Thyroid gland (tissue), 4 donors: ENCODE results near the gene MTCL1. TPM values are rescaled to one million over a fixed set of nuclear protein-coding genes. Genes with fewer than 3 reads are reported as not detected.

Experiments
- DNase-seq, 2 donors: peaks; one replicate each; pipeline ENCODE4 v3.0.0-alpha.2; 2019
- H3K27ac ChIP-seq, 3 donors: fragments of 200-600 bp; sonication (generic); 1 replicate in 2 of 3; 2 replicates in 1 of 3; pipeline ENCODE4 v1.5.1; 2016 to 2019; ENCODE audit warnings: mild to moderate bottlenecking in 1 of 3, moderate library complexity in 1 of 3
- H3K27me3 ChIP-seq: fragments of 200-600 bp; sonication (generic); one replicate; pipeline ENCODE4 v1.5.1; 2019
- H3K36me3 ChIP-seq, 2 donors: fragments of 200-600 bp; sonication (generic); one replicate each; pipeline ENCODE4 v1.5.1; 2016 to 2019
- H3K4me1 ChIP-seq, 2 donors: fragments of 200-600 bp; sonication (generic); one replicate each; pipeline ENCODE4 v1.5.1; 2017 to 2019
- H3K4me3 ChIP-seq, 3 donors: fragments of 200-600 bp; sonication (generic); replicated peaks in 1 of 3; 1 replicate in 2 of 3; 2 replicates in 1 of 3; pipeline ENCODE4 v1.5.1; 2016; ENCODE audit warnings: mild to moderate bottlenecking in 1 of 3
- H3K9me3 ChIP-seq: fragments of 200-600 bp; sonication (generic); one replicate; pipeline ENCODE4 v1.5.1; 2017
- POLR2A ChIP-seq, 2 donors: fragments of 450-650 bp; IDR thresholded peaks; one replicate each; pipeline ENCODE4 v1.6.1; 2017; ENCODE audit warnings: antibody characterized with exemption in 2 of 2, mild to moderate bottlenecking in 2 of 2, moderate library complexity in 1 of 2
- WGBS, 2 donors: methylation state at CpG; one replicate each; pipeline ENCODE4 v1.1.5; 2017; 5-methylcytosine and 5-hydroxymethylcytosine counted together
- intact Hi-C: fragments of 100-400 bp; cut with DNase I; formaldehyde crosslinking; loops from one replicate; pipeline ENCODE4 v1.15.1; 2023
- total RNA-seq, 4 donors: library from RNA; depleted of rRNA; stranded (reverse); fragments of >200 nt; gene quantifications; one replicate each; pipeline ENCODE4 v1.2.3, GENCODE V29; 2016
- TF ChIP-seq, protein P1 (sequence below), 6 experiments: fragments of 200-600 bp in 3 of 6; fragments of 450-650 bp in 3 of 6; sonication (generic) in 3 of 6; IDR thresholded peaks; one replicate each; pipeline ENCODE4 v1.5.1; 2016 to 2019; ENCODE audit warnings: antibody characterized with exemption in 6 of 6, mild to moderate bottlenecking in 2 of 6, inconsistent platforms in 1 of 6, moderate library complexity in 1 of 6

Gene MTCL1
- total RNA-seq, 4 donors from 2014 or later, result 2.0 to 3.2 (median 2.5) TPM

- H3K4me1 ChIP-seq, result no peaks in the 10 kb centered on the region
- no peaks in the 10 kb centered on the region for H3K27me3 ChIP-seq
- no peak overlapping the region for H3K27ac ChIP-seq
- intact Hi-C loops, result no loop called here
- no peak overlapping the region for H3K4me3 ChIP-seq
- no peak for DNase-seq
- 46 to 50% methylated on average over 7 of the region's 7 CpGs for WGBS, 2 donors
- no peaks in the 10 kb centered on the region for H3K36me3 ChIP-seq
- no peak for TF ChIP-seq POLR2A (IDR thresholded peaks at IDR 0.05)
- TF ChIP-seq, protein P1, sequence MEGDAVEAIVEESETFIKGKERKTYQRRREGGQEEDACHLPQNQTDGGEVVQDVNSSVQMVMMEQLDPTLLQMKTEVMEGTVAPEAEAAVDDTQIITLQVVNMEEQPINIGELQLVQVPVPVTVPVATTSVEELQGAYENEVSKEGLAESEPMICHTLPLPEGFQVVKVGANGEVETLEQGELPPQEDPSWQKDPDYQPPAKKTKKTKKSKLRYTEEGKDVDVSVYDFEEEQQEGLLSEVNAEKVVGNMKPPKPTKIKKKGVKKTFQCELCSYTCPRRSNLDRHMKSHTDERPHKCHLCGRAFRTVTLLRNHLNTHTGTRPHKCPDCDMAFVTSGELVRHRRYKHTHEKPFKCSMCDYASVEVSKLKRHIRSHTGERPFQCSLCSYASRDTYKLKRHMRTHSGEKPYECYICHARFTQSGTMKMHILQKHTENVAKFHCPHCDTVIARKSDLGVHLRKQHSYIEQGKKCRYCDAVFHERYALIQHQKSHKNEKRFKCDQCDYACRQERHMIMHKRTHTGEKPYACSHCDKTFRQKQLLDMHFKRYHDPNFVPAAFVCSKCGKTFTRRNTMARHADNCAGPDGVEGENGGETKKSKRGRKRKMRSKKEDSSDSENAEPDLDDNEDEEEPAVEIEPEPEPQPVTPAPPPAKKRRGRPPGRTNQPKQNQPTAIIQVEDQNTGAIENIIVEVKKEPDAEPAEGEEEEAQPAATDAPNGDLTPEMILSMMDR (IDR thresholded peaks at IDR 0.05), result no peak
- H3K9me3 ChIP-seq, result no peaks in the 10 kb centered on the region
These were observed 91.8 kb downstream of the MTCL1 start for GRCh38 chr18:8797206-8797605.

DNA sequence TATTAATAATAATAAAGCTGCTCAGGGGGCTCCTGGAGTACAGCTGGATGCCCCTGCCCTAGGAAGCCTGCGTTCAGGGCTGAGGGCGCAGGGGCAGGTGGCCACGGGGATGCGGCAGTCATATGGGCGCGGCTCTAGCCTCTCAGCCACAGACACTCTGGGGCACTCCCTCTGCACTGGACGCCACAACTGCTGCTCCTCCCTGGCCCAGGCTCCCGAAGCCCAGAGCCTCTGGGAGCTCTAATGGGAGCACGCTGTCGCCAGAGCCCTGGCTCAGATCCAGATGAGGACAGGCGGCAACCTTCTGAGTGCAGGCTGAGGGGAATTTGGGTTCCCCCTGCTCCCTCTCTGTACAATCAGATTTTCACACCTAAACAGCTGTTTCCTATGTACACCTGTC is 93.6 kb downstream of the MTCL1 start:
- no peak overlapping the region for H3K27ac ChIP-seq
- no peaks in the 10 kb centered on the region for H3K27me3 ChIP-seq
- no peaks in the 10 kb centered on the region for H3K4me1 ChIP-seq
- no peak for TF ChIP-seq POLR2A (IDR thresholded peaks at IDR 0.05)
- TF ChIP-seq, protein P1 (IDR thresholded peaks at IDR 0.05), result no peak
- intact Hi-C loops, result no loop called here
- WGBS, 2 donors, result 52 to 68% methylated on average over 7 to 10 of the region's 11 CpGs
- DNase-seq, result no peak
- no peaks in the 10 kb centered on the region for H3K36me3 ChIP-seq
- H3K4me3 ChIP-seq, result no peak overlapping the region
- H3K9me3 ChIP-seq, result no peaks in the 10 kb centered on the region

DNA sequence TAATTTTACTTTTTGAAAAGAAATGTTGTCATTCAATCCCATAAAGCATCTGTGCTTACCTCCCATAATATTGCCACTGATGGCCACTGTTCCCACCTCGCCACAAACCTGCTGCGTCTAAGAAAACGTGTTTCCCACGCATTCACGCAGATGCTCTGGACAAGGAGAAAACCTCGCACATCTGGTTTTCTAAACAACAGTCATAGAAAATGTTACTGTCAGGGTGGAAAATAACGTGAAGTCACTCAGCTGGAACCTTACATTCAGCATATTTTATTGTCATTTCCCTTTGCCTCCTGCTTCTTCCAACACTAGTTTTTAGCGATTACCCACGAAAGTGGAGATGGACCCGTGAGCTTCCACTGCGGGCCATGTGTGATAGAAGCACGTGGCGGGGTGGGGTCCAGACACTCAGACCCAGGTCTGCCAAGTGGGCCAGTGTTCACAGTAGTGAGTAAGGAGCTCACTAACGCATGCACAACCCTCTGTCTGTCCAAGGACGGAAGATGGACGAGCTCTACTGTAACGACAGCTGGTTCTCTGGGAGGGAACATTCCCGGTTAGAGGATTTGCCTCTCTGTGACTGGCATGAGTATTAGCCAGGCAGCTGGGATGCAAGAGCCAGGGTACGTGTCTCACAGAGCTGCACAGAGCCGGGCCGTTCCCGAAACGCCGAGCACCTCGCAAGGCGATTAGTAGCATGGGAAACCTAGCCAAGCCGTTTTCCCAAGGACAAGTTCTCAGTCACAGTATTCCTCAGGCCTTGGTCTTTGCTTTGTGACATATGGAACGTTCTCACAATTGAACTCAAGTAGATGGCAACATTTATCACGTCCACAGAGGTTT is 94.5 kb downstream of the MTCL1 start:
- WGBS, 2 donors, result 85 to 86% methylated on average over 28 of the region's 29 CpGs
- DNase-seq, result no peak
- Histone ChIP-seq H3K27ac (no peak overlapping the region), H3K27me3 (no peaks in the 10 kb centered on the region), H3K4me3 (no peak overlapping the region), H3K36me3 (no peaks in the 10 kb centered on the region), H3K9me3 (no peaks in the 10 kb centered on the region), H3K4me1 (no peaks in the 10 kb centered on the region)
- TF ChIP-seq, protein P1 (IDR thresholded peaks at IDR 0.05), result no peak
- no peak for TF ChIP-seq POLR2A (IDR thresholded peaks at IDR 0.05)
- intact Hi-C loops, result no loop called here

DNA sequence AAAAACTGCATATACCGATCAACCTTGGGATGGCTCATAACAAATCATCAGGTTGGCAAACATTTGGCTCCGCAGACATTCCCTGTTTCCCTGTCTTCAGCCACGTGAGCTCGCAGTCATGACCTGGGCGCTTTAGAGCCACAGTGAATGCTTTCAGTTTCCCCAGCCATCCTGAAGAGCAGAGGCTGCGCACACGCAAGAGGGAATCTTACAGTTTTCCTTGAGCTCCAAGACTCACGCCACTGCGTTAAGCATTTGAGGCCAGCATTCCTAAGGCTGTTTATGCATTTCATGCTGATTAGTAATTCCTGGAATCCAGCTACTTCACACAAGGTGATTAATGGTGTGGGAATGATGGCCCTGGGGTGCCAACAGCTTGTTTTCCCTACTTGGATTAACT is 95.1 kb downstream of the MTCL1 start:
- no peak overlapping the region for H3K27ac ChIP-seq
- intact Hi-C loops, result no loop called here
- no peaks in the 10 kb centered on the region for H3K4me1 ChIP-seq
- no peak overlapping the region for H3K4me3 ChIP-seq
- no peaks in the 10 kb centered on the region for H3K27me3 ChIP-seq
- TF ChIP-seq, protein P1 (IDR thresholded peaks at IDR 0.05), result no peak
- no peak for TF ChIP-seq POLR2A (IDR thresholded peaks at IDR 0.05)
- no peaks in the 10 kb centered on the region for H3K9me3 ChIP-seq
- DNase-seq, result no peak
- H3K36me3 ChIP-seq, result no peaks in the 10 kb centered on the region
- 82 to 84% methylated on average over 9 of the region's 9 CpGs for WGBS, 2 donors

GRCh38 chr18:8800876-8801262 is 95.5 kb downstream of the MTCL1 start:
- Histone ChIP-seq H3K36me3 (no peaks in the 10 kb centered on the region), H3K4me3 (no peak overlapping the region), H3K27ac (no peak overlapping the region), H3K4me1 (no peaks in the 10 kb centered on the region), H3K27me3 (no peaks in the 10 kb centered on the region), H3K9me3 (no peaks in the 10 kb centered on the region)
- intact Hi-C loops, result no loop called here
- WGBS, 2 donors, result 78 to 94% methylated on average over 4 of the region's 4 CpGs
- no peak for DNase-seq
- TF ChIP-seq, protein P1 (IDR thresholded peaks at IDR 0.05), result no peak
- no peak for TF ChIP-seq POLR2A (IDR thresholded peaks at IDR 0.05)
